GOT3 (cell line): Measurements from ENCODE around the gene TMEM97.
A peak's percentile ranks its signal among the peaks of the same experiment; 100 is the strongest.
"Not testable (repeated sequence)": the region's sequence is repeated elsewhere in the genome, so short reads cannot be mapped to it uniquely, and the experiment has no call there.

Experiments used
- DNase-seq: peaks from one replicate; lab custom pipeline; 2025; ENCODE audit warnings: mixed read lengths; lab: John Stamatoyannopoulos, UW

TMEM97 gene

GRCh38 chr17:28318759-28319597, at the start of gene TMEM97:
TSS of gene TMEM97 (plus strand) at chr17:28319200. CDS start at chr17:28319240, 40 bp downstream.
- DNase-seq: peak; percentile 90

- DNase-seq: no peak
These were observed 48.9 kb upstream of the TMEM97 start for GRCh38 chr17:28270055-28270454.

GRCh38 chr17:28270926-28271325, 48.1 kb upstream of the TMEM97 start:
- no peak for DNase-seq

- no peak for DNase-seq
These were observed 47.6 kb upstream of the TMEM97 start for GRCh38 chr17:28271431-28271830.

- DNase-seq: no peak
These were observed 46.8 kb upstream of the TMEM97 start for GRCh38 chr17:28272166-28272565.

GRCh38 chr17:28273341-28273740, 45.7 kb upstream of the TMEM97 start:
- DNase-seq: not testable (repeated sequence)

GRCh38 chr17:28274591-28275265, 44.3 kb upstream of the TMEM97 start:
- DNase-seq: no peak

- DNase-seq: no peak
These were observed 43.0 kb upstream of the TMEM97 start for GRCh38 chr17:28276011-28276410.

- no peak for DNase-seq
These were observed 39.6 kb upstream of the TMEM97 start for GRCh38 chr17:28279411-28279810.

GRCh38 chr17:28280826-28281225, 38.2 kb upstream of the TMEM97 start:
- DNase-seq: no peak

- no peak for DNase-seq
These were observed 36.4 kb upstream of the TMEM97 start for GRCh38 chr17:28282596-28282995.

- no peak for DNase-seq
These were observed 33.0 kb upstream of the TMEM97 start for GRCh38 chr17:28285965-28286364.

- DNase-seq: no peak
These were observed 28.3 kb upstream of the TMEM97 start for GRCh38 chr17:28290703-28291102.

- no peak for DNase-seq
These were observed 27.1 kb upstream of the TMEM97 start for GRCh38 chr17:28291780-28292330.

- not testable (repeated sequence) for DNase-seq
These were observed 26.1 kb upstream of the TMEM97 start for GRCh38 chr17:28292878-28293277.

GRCh38 chr17:28293994-28294393, 25.0 kb upstream of the TMEM97 start:
- DNase-seq: no peak

GRCh38 chr17:28295677-28296578, 23.1 kb upstream of the TMEM97 start:
- DNase-seq: no peak

- DNase-seq: no peak
These were observed 20.6 kb upstream of the TMEM97 start for GRCh38 chr17:28298449-28298848.

- no peak for DNase-seq
These were observed 12.0 kb upstream of the TMEM97 start for GRCh38 chr17:28306954-28307401.

- DNase-seq: no peak
These were observed 5.2 kb upstream of the TMEM97 start for GRCh38 chr17:28313841-28314240.

GRCh38 chr17:28315846-28316705, 2.9 kb upstream of the TMEM97 start:
- DNase-seq: no peak
